Measurements from ENCODE around the gene CRABP1.

CRABP1 gene

DNA sequence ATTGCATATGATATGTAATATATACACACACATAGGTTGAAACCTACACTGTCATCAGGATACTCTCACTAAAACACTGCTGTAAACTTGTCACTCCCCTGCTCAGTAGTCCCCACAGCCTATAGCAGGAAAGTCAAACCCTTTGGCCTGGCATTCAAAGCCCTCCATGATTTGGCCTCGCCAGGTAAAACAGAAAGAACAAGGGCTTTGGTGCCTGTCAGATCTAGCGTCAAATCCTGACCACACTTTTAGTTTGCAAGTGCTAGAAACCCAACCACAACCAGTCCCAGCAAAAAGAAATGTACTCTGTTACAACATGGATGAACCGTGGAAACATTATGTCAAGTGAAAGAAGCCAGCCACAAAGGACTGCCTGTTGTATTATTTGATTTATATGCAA, 11.4 kb downstream of the CRABP1 start:
- H4K20me1 ChIP-seq = no peaks in the 10 kb centered on the region
- no peak overlapping the region for H3K9ac ChIP-seq
- no peaks in the 10 kb centered on the region for H3K27me3 ChIP-seq
- H3K4me3 ChIP-seq = no peak overlapping the region
- no peaks in the 10 kb centered on the region; a peak in 1 of 22 replicates for H3K9me3 ChIP-seq (replicated peaks in 1 of 11)
- no peaks in the 10 kb centered on the region for H3K4me1 ChIP-seq
- no peak overlapping the region for H3K4me2 ChIP-seq
- no peaks in the 10 kb centered on the region for H3K36me3 ChIP-seq
- H3K27ac ChIP-seq = no peak overlapping the region
- TF ChIP-seq Cebpa-rat (IDR thresholded peaks at IDR 0.05) = no peak

DNA sequence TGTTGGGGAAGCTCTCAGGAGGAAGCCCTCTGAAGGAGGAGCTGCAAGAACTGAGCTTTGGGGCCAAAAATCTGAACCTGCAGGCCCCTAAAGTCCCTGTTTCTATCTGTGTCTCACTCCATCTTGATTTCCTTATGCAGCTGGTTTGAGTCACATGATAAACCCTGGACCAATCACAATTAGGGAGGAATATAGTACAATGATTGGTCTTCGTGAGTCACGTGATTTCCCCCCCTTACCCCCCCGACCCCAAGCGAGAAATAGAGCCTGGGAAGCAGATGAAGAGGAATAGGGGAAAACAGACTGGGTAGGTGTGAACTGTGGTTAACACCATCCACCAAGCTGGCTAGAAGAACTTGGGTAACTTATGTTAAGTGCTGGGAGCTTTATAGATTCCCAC, 12.9 kb downstream of the CRABP1 start:
- Histone ChIP-seq H3K9ac (no peak overlapping the region), H3K4me2 (no peak overlapping the region), H3K4me3 (no peak overlapping the region)

DNA sequence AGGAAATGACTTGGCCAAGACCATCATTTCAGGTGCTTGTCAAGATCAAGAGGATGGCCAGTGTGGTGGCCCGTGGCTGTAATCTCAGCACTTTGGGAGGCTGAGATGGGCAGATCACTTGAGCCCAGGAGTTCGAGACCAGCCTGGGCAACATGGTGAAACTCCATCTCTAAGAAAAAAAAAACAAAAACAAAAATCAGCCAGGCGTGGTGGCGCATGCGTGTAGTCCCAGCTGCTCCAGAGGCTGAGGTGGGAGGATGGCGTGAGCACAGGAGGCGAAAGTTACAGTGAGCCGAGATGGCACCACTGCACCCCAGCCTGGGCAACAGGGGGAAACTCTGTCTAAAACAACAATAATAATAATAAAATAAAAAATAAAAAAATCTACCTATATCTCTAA, 15.0 kb downstream of the CRABP1 start:
- H3K4me2 ChIP-seq = no peak overlapping the region

More for the DNA sequence above, 12.9 kb downstream of the CRABP1 start:
- Histone ChIP-seq H3K9me3 (replicated peaks in 1 of 11) (no peaks in the 10 kb centered on the region; a peak in 1 of 22 replicates), H3K27ac (no peak overlapping the region), H3K27me3 (no peaks in the 10 kb centered on the region), H4K20me1 (no peaks in the 10 kb centered on the region), H3K36me3 (no peaks in the 10 kb centered on the region), H3K4me1 (no peaks in the 10 kb centered on the region)
- no peak for TF ChIP-seq Cebpa-rat (IDR thresholded peaks at IDR 0.05)

DNA sequence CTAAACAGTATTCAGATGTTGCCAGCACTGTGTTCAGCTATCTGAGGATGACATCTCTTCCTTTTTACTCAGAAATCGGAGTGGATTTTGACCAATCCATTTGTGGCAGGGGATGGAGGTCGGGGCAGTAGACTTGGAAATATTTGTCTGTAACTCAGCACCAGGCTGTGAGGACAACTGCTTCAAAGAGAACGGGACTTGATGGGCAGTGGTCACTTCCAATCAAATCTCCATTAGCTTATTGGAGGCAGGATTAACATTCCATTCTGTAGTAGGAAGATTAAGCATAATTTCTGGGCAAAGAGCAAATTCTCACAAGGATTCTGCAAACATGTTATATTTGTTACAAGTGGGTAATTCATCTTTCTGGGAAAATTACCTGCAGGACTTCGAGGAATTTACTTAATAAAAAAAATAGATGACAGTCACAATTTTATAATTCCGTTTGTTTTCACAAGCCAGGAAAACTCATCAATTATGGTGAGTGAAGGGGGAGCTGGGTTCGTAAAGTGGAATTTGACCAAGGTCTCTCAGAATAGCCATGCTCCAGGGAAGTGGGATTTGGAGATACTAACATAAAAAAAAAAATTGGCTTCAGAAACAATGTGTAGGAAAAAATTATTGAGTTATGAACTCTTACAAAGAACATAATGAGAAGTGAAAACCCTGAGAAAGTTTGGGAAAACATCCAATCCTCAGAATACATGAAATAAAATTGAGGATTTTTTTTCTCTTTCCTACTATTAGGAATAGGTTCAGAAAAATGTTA, 18.1 kb downstream of the CRABP1 start:
- no peaks in the 10 kb centered on the region for H3K27me3 ChIP-seq
- H4K20me1 ChIP-seq = no peaks in the 10 kb centered on the region
- no peaks in the 10 kb centered on the region for H3K9me3 ChIP-seq (replicated peaks in 1 of 11)
- peaks cover 0 to 28% (median 8%) of the 10 kb centered on the region in 10 experiments; a peak in 10 of 20 replicates for H3K4me1 ChIP-seq
- no peak for TF ChIP-seq Cebpa-rat (IDR thresholded peaks at IDR 0.05)
- H3K4me2 ChIP-seq = no peak overlapping the region
- H3K9ac ChIP-seq = no peak overlapping the region
- no peak overlapping the region for H3K27ac ChIP-seq
- no peaks in the 10 kb centered on the region for H3K36me3 ChIP-seq
- H3K4me3 ChIP-seq = no peak overlapping the region

More for the DNA sequence above, 15.0 kb downstream of the CRABP1 start:
- no peaks in the 10 kb centered on the region; a peak in 1 of 22 replicates for H3K9me3 ChIP-seq (replicated peaks in 1 of 11)
- no peaks in the 10 kb centered on the region for H3K36me3 ChIP-seq
- H3K4me3 ChIP-seq = no peak overlapping the region
- TF ChIP-seq Cebpa-rat (IDR thresholded peaks at IDR 0.05) = no peak
- H3K27me3 ChIP-seq = no peaks in the 10 kb centered on the region
- no peak overlapping the region for H3K9ac ChIP-seq
- peaks cover 0 to 2% (median 0%) of the 10 kb centered on the region in 10 experiments; a peak in 7 of 20 replicates for H3K4me1 ChIP-seq
- no peaks in the 10 kb centered on the region for H4K20me1 ChIP-seq
- H3K27ac ChIP-seq = no peak overlapping the region

- no peak for TF ChIP-seq Cebpa-rat (IDR thresholded peaks at IDR 0.05)
- H3K9ac ChIP-seq = no peak overlapping the region
- no peak overlapping the region for H3K27ac ChIP-seq
- no peaks in the 10 kb centered on the region for H4K20me1 ChIP-seq
- no peak overlapping the region for H3K4me2 ChIP-seq
- no peaks in the 10 kb centered on the region for H3K27me3 ChIP-seq
- H3K4me1 ChIP-seq = peaks cover 0 to 28% (median 8%) of the 10 kb centered on the region in 10 experiments; a peak in 10 of 20 replicates
- H3K9me3 ChIP-seq (replicated peaks in 1 of 11) = no peaks in the 10 kb centered on the region
- H3K4me3 ChIP-seq = no peak overlapping the region
- no peaks in the 10 kb centered on the region for H3K36me3 ChIP-seq
Measured at GRCh38 chr15:78359041-78359808, 19.1 kb downstream of the CRABP1 start.

- TF ChIP-seq Cebpa-rat (IDR thresholded peaks at IDR 0.05) = no peak
- Histone ChIP-seq H3K4me1 (peaks cover 0 to 28% (median 8%) of the 10 kb centered on the region in 10 experiments; a peak in 10 of 20 replicates), H3K9me3 (replicated peaks in 1 of 11) (no peaks in the 10 kb centered on the region), H4K20me1 (no peaks in the 10 kb centered on the region), H3K4me2 (peak overlapping the region in 5 of 11 experiments; percentile 51 to 73 (median 64); a peak in 10 of 22 replicates), H3K27ac (peak overlapping the region in 3 of 11 experiments; percentile 28 to 62 (median 55); a peak in 5 of 22 replicates), H3K27me3 (no peaks in the 10 kb centered on the region), H3K4me3 (no peak overlapping the region), H3K36me3 (no peaks in the 10 kb centered on the region), H3K9ac (no peak overlapping the region)
Measured at GRCh38 chr15:78360367-78360801, 20.2 kb downstream of the CRABP1 start.

GRCh38 chr15:78360958-78361718, 21.0 kb downstream of the CRABP1 start:
- Histone ChIP-seq H3K27ac (peak overlapping the region in 3 of 11 experiments; percentile 28 to 62 (median 55); a peak in 5 of 22 replicates), H3K4me1 (peaks cover 0 to 28% (median 8%) of the 10 kb centered on the region in 10 experiments; a peak in 10 of 20 replicates), H3K27me3 (no peaks in the 10 kb centered on the region), H4K20me1 (no peaks in the 10 kb centered on the region), H3K9ac (no peak overlapping the region), H3K4me3 (no peak overlapping the region), H3K4me2 (peak overlapping the region in 5 of 11 experiments; percentile 51 to 73 (median 64); a peak in 10 of 22 replicates), H3K9me3 (replicated peaks in 1 of 11) (no peaks in the 10 kb centered on the region), H3K36me3 (no peaks in the 10 kb centered on the region)
- peak in 2 of 11 experiments; percentile 12 to 41; a peak in 1 of 22 replicates for TF ChIP-seq Cebpa-rat (IDR thresholded peaks at IDR 0.05)

DNA sequence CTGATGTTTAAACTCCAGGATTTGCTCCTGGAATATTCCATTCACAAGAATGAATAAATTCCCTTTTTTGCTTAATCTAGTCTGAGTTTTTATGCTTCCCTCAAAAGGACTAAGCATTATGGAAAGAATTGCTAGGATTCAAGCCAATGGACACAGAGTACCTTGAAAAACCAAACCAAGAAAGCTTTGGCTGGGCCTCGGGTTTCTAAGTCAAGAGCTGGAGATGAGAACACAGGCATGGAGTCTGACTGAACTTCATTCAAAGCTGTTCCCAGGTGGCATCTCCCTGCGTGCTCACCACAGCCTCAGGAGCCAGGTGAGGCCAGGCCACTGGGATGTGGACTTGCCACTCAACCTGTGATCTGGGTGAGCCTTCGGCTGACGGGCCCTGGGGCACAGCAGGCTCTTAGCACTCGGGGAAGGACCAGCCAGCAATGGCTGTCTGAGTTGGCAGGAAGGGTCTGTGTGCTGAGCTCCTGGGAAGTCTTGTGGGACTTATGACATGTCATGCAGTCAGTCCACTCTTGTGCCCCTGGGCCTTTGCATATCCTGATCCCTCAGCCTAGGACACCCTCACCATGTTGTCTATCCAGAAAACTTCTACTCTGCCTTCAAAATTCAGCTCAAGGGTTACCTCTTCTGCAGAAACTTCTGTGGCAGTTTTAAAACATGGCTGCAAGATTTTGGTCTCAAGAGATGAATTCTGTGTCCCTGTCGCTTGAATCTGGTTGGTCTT, 21.8 kb downstream of the CRABP1 start:
- no peaks in the 10 kb centered on the region for H3K36me3 ChIP-seq
- H3K27me3 ChIP-seq = no peaks in the 10 kb centered on the region
- TF ChIP-seq Cebpa-rat (IDR thresholded peaks at IDR 0.05) = no peak
- no peak overlapping the region for H3K4me3 ChIP-seq
- no peaks in the 10 kb centered on the region for H3K9me3 ChIP-seq (replicated peaks in 1 of 11)
- H3K27ac ChIP-seq = peak overlapping the region in 3 of 11 experiments; percentile 3 to 45 (median 28); a peak in 3 of 22 replicates
- peaks cover 0 to 28% (median 8%) of the 10 kb centered on the region in 10 experiments; a peak in 10 of 20 replicates for H3K4me1 ChIP-seq
- no peaks in the 10 kb centered on the region for H4K20me1 ChIP-seq
- peak overlapping the region in 5 of 11 experiments; percentile 51 to 73 (median 64); a peak in 9 of 22 replicates for H3K4me2 ChIP-seq
- no peak overlapping the region for H3K9ac ChIP-seq

Measured in BLaER1 treated with 17β-estradiol and CSF1 and Interleukin-3, amounts not matched to agents 10 nM and 100 nM (cell line).